ENCODE results near the gene CYB561.

The CYB561 gene

GRCh38 chr17:63395075-63395805, 50.9 kb downstream of the CYB561 start:
- Histone ChIP-seq H3K9me3 (ENCODE audit: severe bottlenecking) (no peaks in the 10 kb centered on the region), H3K27ac (no peak overlapping the region), H3K4me3 (ENCODE audit: low read depth, low read length) (no peak overlapping the region), H3K36me3 (peaks cover 32% of the 10 kb centered on the region), H3K27me3 (ENCODE audit: insufficient read depth, low read depth, severe bottlenecking) (no peaks in the 10 kb centered on the region)
- no peak for DNase-seq
- TF ChIP-seq CTCF (IDR thresholded peaks at IDR 0.05; ENCODE audit: low read depth, low read length) = no peak

GRCh38 chr17:63390090-63390489, 56.0 kb downstream of the CYB561 start:
- Histone ChIP-seq H3K9me3 (ENCODE audit: severe bottlenecking) (no peaks in the 10 kb centered on the region), H3K27me3 (ENCODE audit: insufficient read depth, low read depth, severe bottlenecking) (no peaks in the 10 kb centered on the region), H3K36me3 (peaks cover 33% of the 10 kb centered on the region), H3K27ac (no peak overlapping the region), H3K4me3 (ENCODE audit: low read depth, low read length) (no peak overlapping the region)
- no peak for DNase-seq
- TF ChIP-seq CTCF (IDR thresholded peaks at IDR 0.05; ENCODE audit: low read depth, low read length) = no peak

GRCh38 chr17:63387656-63388340, 58.3 kb downstream of the CYB561 start:
- peaks cover 26% of the 10 kb centered on the region for H3K36me3 ChIP-seq
- no peak overlapping the region for H3K4me3 ChIP-seq (ENCODE audit: low read depth, low read length)
- H3K27ac ChIP-seq = no peak overlapping the region
- DNase-seq = no peak
- no peaks in the 10 kb centered on the region for H3K27me3 ChIP-seq (ENCODE audit: insufficient read depth, low read depth, severe bottlenecking)
- TF ChIP-seq CTCF (IDR thresholded peaks at IDR 0.05; ENCODE audit: low read depth, low read length) = no peak
- no peaks in the 10 kb centered on the region for H3K9me3 ChIP-seq (ENCODE audit: severe bottlenecking)

GRCh38 chr17:63382826-63383225, 63.3 kb downstream of the CYB561 start:
- no peak for TF ChIP-seq CTCF (IDR thresholded peaks at IDR 0.05; ENCODE audit: low read depth, low read length)
- no peaks in the 10 kb centered on the region for H3K27me3 ChIP-seq (ENCODE audit: insufficient read depth, low read depth, severe bottlenecking)
- DNase-seq = no peak
- H3K4me3 ChIP-seq (ENCODE audit: low read depth, low read length) = no peak overlapping the region
- H3K36me3 ChIP-seq = peaks cover 16% of the 10 kb centered on the region
- H3K27ac ChIP-seq = no peak overlapping the region
- H3K9me3 ChIP-seq (ENCODE audit: severe bottlenecking) = no peaks in the 10 kb centered on the region

Data from WERI-Rb-1 (cell line).